SHP77 treated with DMSO at 0.1 percent for 48 hours (cell line): Measurements from ENCODE around the gene MMP15.

ENCODE experiments used
- DNase-seq: peaks from one replicate; lab custom pipeline; 2025; lab: John Stamatoyannopoulos, UW

Gene MMP15

GRCh38 chr16:58019866-58020538 lies 5.6 kb upstream of the MMP15 start:
- no peak for DNase-seq

- DNase-seq = no peak
Observed at GRCh38 chr16:58020628-58021521, 4.7 kb upstream of the MMP15 start.

- DNase-seq = no peak
Observed at GRCh38 chr16:58021661-58022551, 3.6 kb upstream of the MMP15 start.

GRCh38 chr16:58022601-58023371 lies 2.8 kb upstream of the MMP15 start:
- peak; percentile 14 for DNase-seq

- DNase-seq = no peak
Observed at GRCh38 chr16:58024486-58025350, 836 bp upstream of the MMP15 start.

- DNase-seq = no peak
Observed at GRCh38 chr16:58026139-58026704, 668 bp downstream of the MMP15 start.

- no peak for DNase-seq
Observed at GRCh38 chr16:58026705-58027160, 1.2 kb downstream of the MMP15 start.

- no peak for DNase-seq
Observed at GRCh38 chr16:58027161-58027915, 1.8 kb downstream of the MMP15 start.

- no peak for DNase-seq
Observed at GRCh38 chr16:58027916-58028455, 2.4 kb downstream of the MMP15 start.

GRCh38 chr16:58028541-58029070 lies 3.1 kb downstream of the MMP15 start:
- no peak for DNase-seq

GRCh38 chr16:58029410-58029809 lies 3.9 kb downstream of the MMP15 start:
- DNase-seq = no peak

GRCh38 chr16:58030136-58030840 lies 4.7 kb downstream of the MMP15 start:
- no peak for DNase-seq

GRCh38 chr16:58031016-58031800 lies 5.7 kb downstream of the MMP15 start:
- DNase-seq = no peak

GRCh38 chr16:58032710-58033293 lies 7.2 kb downstream of the MMP15 start:
- DNase-seq = no peak

GRCh38 chr16:58034128-58034685 lies 8.7 kb downstream of the MMP15 start:
- DNase-seq = no peak

GRCh38 chr16:58034774-58035173 lies 9.2 kb downstream of the MMP15 start:
- no peak for DNase-seq
